ENCODE data around the gene THOC7. TPM values are rescaled to one million over a fixed set of nuclear protein-coding genes. Genes with fewer than 3 reads are reported as not detected.

Gene THOC7
- total RNA-seq, 4 donors from 2014 or later: 61.4 to 84.4 (median 81.1) TPM

GRCh38 chr3:63861306-63861705, 2.3 kb downstream of the THOC7 start:
- Histone ChIP-seq H3K4me1 (peaks cover 5 to 41% (median 10%) of the 10 kb centered on the region in 3 donors), H3K4me3 (no peak overlapping the region), H3K9me3 (no peaks in the 10 kb centered on the region), H3K36me3 (no peaks in the 10 kb centered on the region), H3K27ac (no peak overlapping the region), H3K27me3 (no peaks in the 10 kb centered on the region)
- WGBS, 2 donors (ENCODE audit: low coverage in 1 of 2): 81 to 85% methylated on average over 4 of the region's 5 CpGs
- ATAC-seq: no peak
- no peak for TF ChIP-seq CTCF (IDR thresholded peaks at IDR 0.05)
- no peak for TF ChIP-seq EP300 (IDR thresholded peaks at IDR 0.05)
- TF ChIP-seq POLR2AphosphoS5 (IDR thresholded peaks at IDR 0.05): no peak
- no peak for TF ChIP-seq POLR2A (IDR thresholded peaks at IDR 0.05)

GRCh38 chr3:63860776-63861175, 2.8 kb downstream of the THOC7 start:
- Histone ChIP-seq H3K9me3 (no peaks in the 10 kb centered on the region), H3K27ac (no peak overlapping the region), H3K27me3 (no peaks in the 10 kb centered on the region), H3K36me3 (no peaks in the 10 kb centered on the region), H3K4me3 (no peak overlapping the region), H3K4me1 (peaks cover 5 to 43% (median 10%) of the 10 kb centered on the region in 3 donors)
- WGBS, 2 donors (ENCODE audit: low coverage in 1 of 2): 90 to 97% methylated on average over 2 to 3 of the region's 3 CpGs
- ATAC-seq: no peak
- no peak for TF ChIP-seq EP300 (IDR thresholded peaks at IDR 0.05)
- TF ChIP-seq POLR2A (IDR thresholded peaks at IDR 0.05): no peak
- TF ChIP-seq POLR2AphosphoS5 (IDR thresholded peaks at IDR 0.05): no peak
- TF ChIP-seq CTCF (IDR thresholded peaks at IDR 0.05): no peak

- TF ChIP-seq POLR2A (IDR thresholded peaks at IDR 0.05) (no peak), CTCF (IDR thresholded peaks at IDR 0.05) (no peak), POLR2AphosphoS5 (IDR thresholded peaks at IDR 0.05) (no peak), EP300 (IDR thresholded peaks at IDR 0.05) (no peak)
- no peak for ATAC-seq
Observed at GRCh38 chr3:63857311-63857710, 6.3 kb downstream of the THOC7 start.

GRCh38 chr3:63855333-63855940, 8.2 kb downstream of the THOC7 start:
- no peak overlapping the region for H3K27ac ChIP-seq
- TF ChIP-seq CTCF (IDR thresholded peaks at IDR 0.05): no peak
- TF ChIP-seq EP300 (IDR thresholded peaks at IDR 0.05): no peak
- no peak for TF ChIP-seq POLR2A (IDR thresholded peaks at IDR 0.05)
- no peak for TF ChIP-seq POLR2AphosphoS5 (IDR thresholded peaks at IDR 0.05)
- WGBS, 2 donors (ENCODE audit: low coverage in 1 of 2): 21 to 28% methylated on average over 1 of the region's 1 CpG
- H3K9me3 ChIP-seq: no peaks in the 10 kb centered on the region
- no peaks in the 10 kb centered on the region for H3K27me3 ChIP-seq
- H3K36me3 ChIP-seq: no peaks in the 10 kb centered on the region
- no peak for ATAC-seq
- peaks cover 0 to 19% (median 0%) of the 10 kb centered on the region in 3 donors for H3K4me1 ChIP-seq
- H3K4me3 ChIP-seq: no peak overlapping the region

More at GRCh38 chr3:63857311-63857710, 6.3 kb downstream of the THOC7 start:
- Histone ChIP-seq H3K4me3 (no peak overlapping the region), H3K36me3 (no peaks in the 10 kb centered on the region), H3K27ac (no peak overlapping the region), H3K4me1 (peaks cover under 1 to 32% (median under 1%) of the 10 kb centered on the region in 3 donors), H3K9me3 (no peaks in the 10 kb centered on the region), H3K27me3 (no peaks in the 10 kb centered on the region)
- WGBS, 2 donors (ENCODE audit: low coverage in 1 of 2): 88 to 89% methylated on average over 2 of the region's 2 CpGs

GRCh38 chr3:63853106-63853505, 10.5 kb downstream of the THOC7 start:
- Histone ChIP-seq H3K36me3 (no peaks in the 10 kb centered on the region), H3K4me3 (no peak overlapping the region), H3K27me3 (no peaks in the 10 kb centered on the region), H3K27ac (no peak overlapping the region), H3K9me3 (no peaks in the 10 kb centered on the region), H3K4me1 (peaks cover 0 to 10% (median 0%) of the 10 kb centered on the region in 3 donors)
- 88 to 100% methylated on average over 2 to 3 of the region's 4 CpGs for WGBS, 2 donors (ENCODE audit: low coverage in 1 of 2)
- no peak for ATAC-seq
- no peak for TF ChIP-seq POLR2AphosphoS5 (IDR thresholded peaks at IDR 0.05)
- TF ChIP-seq POLR2A (IDR thresholded peaks at IDR 0.05): no peak

Measured in gastroesophageal sphincter (tissue), 4 donors.